ENCODE data around the gene TECPR2. TPM values are rescaled to one million over a fixed set of nuclear protein-coding genes. Genes with fewer than 3 reads are reported as not detected.

TECPR2 gene
- total and polyA plus RNA-seq, 4 donors: 2.0 to 12.6 (median 5.2) TPM

DNA sequence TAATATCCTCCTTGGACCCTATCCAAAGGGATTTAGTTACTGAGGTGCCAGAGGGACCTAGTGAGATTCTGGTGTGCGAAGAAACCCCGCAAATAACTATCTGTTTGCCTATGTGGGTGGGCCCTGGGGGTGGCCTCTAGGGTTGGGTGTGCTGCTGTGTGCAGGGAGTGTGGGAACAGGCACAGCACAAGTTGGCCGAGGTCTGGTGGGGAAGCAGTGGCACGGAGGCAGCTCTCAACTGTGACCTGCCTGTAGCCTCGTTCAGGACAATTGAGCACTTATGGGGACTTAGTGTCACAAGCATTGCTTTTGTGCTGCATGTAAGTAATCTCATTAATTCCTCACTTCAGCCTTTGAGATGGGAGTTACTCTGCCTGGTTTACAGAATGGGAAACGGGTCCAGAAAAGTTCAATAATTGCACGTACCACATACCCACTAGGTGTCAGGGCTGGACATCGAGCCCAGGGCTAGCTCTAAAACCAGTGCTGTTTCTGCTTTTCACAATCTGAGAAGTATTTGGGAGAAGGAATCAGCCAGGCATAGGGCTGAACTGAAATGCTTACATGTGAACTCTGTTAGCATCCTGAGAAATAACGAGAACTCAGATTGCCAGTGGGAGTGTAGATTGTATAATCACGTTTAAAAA lies 58.8 kb downstream of the TECPR2 start:
- Histone ChIP-seq H3K27me3 (ENCODE audit: control insufficient read depth in 4 of 4, insufficient read depth in 4 of 4, low read length in 3 of 4) (no peaks in the 10 kb centered on the region), H3K9me3 (ENCODE audit: control insufficient read depth in 4 of 4, low read length in 3 of 4) (no peaks in the 10 kb centered on the region), H3K4me3 (ENCODE audit: low read depth in 1 of 3, low read length in 3 of 3) (no peak overlapping the region), H3K27ac (ENCODE audit: low read depth in 1 of 2, low read length in 2 of 2) (no peak overlapping the region), H3K36me3 (ENCODE audit: control insufficient read depth in 4 of 4, insufficient read depth in 3 of 4, low read depth in 1 of 4, low read length in 3 of 4) (peaks cover 0 to 4% (median 2%) of the 10 kb centered on the region in 4 donors), H3K4me1 (ENCODE audit: control insufficient read depth in 4 of 4, insufficient read depth in 4 of 4, low read length in 3 of 4) (no peaks in the 10 kb centered on the region), H3K9ac (ENCODE audit: low read depth in 1 of 2, low read length in 2 of 2) (no peak overlapping the region)
- no peak for DNase-seq (ENCODE audit: low spot score)
- TF ChIP-seq FOXA2 (IDR thresholded peaks at IDR 0.05) (no peak), RXRA (IDR thresholded peaks at IDR 0.05) (no peak), TAF1 (conservative IDR thresholded peaks at IDR 0.05) (no peak), HNF4G (IDR thresholded peaks at IDR 0.05) (no peak), RAD21 (IDR thresholded peaks at IDR 0.05) (no peak), NR2F2 (IDR thresholded peaks at IDR 0.05) (no peak), YY1 (IDR thresholded peaks at IDR 0.05) (no peak)
- TF ChIP-seq, protein P1, sequence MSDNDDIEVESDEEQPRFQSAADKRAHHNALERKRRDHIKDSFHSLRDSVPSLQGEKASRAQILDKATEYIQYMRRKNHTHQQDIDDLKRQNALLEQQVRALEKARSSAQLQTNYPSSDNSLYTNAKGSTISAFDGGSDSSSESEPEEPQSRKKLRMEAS (IDR thresholded peaks at IDR 0.05): no peak
- WGBS: 88% methylated on average over 10 of the region's 10 CpGs

DNA sequence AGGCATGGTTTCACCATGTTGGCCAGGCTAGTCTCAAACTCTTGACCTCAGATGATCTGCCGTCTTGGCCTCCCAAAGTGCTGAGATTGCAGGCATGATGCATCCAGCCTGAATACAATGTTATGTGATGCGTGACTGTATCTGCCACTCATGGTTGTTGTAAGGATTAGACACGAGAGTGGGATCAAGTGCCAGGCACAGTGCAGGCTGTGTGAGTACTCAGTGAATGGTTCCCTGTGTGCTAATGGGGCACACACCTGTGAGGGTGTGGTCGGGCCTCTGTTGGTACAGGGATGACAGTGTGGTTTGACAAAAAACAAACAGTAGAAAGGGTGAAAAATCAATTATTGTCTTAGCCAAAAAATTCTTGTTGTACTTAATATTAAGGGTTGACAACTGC lies 61.8 kb downstream of the TECPR2 start:
- no peak for DNase-seq (ENCODE audit: low spot score)
- Histone ChIP-seq H3K9ac (ENCODE audit: low read depth in 1 of 2, low read length in 2 of 2) (no peak overlapping the region), H3K27me3 (ENCODE audit: control insufficient read depth in 4 of 4, insufficient read depth in 4 of 4, low read length in 3 of 4) (no peaks in the 10 kb centered on the region), H3K27ac (ENCODE audit: low read depth in 1 of 2, low read length in 2 of 2) (no peak overlapping the region), H3K4me1 (ENCODE audit: control insufficient read depth in 4 of 4, insufficient read depth in 4 of 4, low read length in 3 of 4) (no peaks in the 10 kb centered on the region), H3K4me3 (ENCODE audit: low read depth in 1 of 3, low read length in 3 of 3) (no peak overlapping the region), H3K9me3 (ENCODE audit: control insufficient read depth in 4 of 4, low read length in 3 of 4) (no peaks in the 10 kb centered on the region), H3K36me3 (ENCODE audit: control insufficient read depth in 4 of 4, insufficient read depth in 3 of 4, low read depth in 1 of 4, low read length in 3 of 4) (peaks cover 2 to 11% (median 4%) of the 10 kb centered on the region in 4 donors)
- 93% methylated on average over 4 of the region's 4 CpGs for WGBS
- TF ChIP-seq, protein P2, sequence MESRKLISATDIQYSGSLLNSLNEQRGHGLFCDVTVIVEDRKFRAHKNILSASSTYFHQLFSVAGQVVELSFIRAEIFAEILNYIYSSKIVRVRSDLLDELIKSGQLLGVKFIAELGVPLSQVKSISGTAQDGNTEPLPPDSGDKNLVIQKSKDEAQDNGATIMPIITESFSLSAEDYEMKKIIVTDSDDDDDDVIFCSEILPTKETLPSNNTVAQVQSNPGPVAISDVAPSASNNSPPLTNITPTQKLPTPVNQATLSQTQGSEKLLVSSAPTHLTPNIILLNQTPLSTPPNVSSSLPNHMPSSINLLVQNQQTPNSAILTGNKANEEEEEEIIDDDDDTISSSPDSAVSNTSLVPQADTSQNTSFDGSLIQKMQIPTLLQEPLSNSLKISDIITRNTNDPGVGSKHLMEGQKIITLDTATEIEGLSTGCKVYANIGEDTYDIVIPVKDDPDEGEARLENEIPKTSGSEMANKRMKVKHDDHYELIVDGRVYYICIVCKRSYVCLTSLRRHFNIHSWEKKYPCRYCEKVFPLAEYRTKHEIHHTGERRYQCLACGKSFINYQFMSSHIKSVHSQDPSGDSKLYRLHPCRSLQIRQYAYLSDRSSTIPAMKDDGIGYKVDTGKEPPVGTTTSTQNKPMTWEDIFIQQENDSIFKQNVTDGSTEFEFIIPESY (IDR thresholded peaks at IDR 0.05): no peak
- TF ChIP-seq SP1 (IDR thresholded peaks at IDR 0.05): no peak
- no peak for TF ChIP-seq GABPA (IDR thresholded peaks at IDR 0.05 in 1 of 2, conservative IDR thresholded peaks at IDR 0.05 in 1 of 2)
- no peak for TF ChIP-seq JUND (IDR thresholded peaks at IDR 0.05)
- no peak for TF ChIP-seq NR2F2 (IDR thresholded peaks at IDR 0.05)
- TF ChIP-seq FOXA2 (IDR thresholded peaks at IDR 0.05): no peak
- TF ChIP-seq, protein P1 (IDR thresholded peaks at IDR 0.05): no peak
- no peak for TF ChIP-seq EGR1 (IDR thresholded peaks at IDR 0.05; ENCODE audit: low read depth in 2 of 2)
- TF ChIP-seq, protein P3, sequence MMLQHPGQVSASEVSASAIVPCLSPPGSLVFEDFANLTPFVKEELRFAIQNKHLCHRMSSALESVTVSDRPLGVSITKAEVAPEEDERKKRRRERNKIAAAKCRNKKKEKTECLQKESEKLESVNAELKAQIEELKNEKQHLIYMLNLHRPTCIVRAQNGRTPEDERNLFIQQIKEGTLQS (IDR thresholded peaks at IDR 0.05): no peak
- TF ChIP-seq FOXA1 (IDR thresholded peaks at IDR 0.05): no peak
- no peak for TF ChIP-seq RXRA (IDR thresholded peaks at IDR 0.05)
- TF ChIP-seq TAF1 (conservative IDR thresholded peaks at IDR 0.05): no peak
- TF ChIP-seq, protein P4, sequence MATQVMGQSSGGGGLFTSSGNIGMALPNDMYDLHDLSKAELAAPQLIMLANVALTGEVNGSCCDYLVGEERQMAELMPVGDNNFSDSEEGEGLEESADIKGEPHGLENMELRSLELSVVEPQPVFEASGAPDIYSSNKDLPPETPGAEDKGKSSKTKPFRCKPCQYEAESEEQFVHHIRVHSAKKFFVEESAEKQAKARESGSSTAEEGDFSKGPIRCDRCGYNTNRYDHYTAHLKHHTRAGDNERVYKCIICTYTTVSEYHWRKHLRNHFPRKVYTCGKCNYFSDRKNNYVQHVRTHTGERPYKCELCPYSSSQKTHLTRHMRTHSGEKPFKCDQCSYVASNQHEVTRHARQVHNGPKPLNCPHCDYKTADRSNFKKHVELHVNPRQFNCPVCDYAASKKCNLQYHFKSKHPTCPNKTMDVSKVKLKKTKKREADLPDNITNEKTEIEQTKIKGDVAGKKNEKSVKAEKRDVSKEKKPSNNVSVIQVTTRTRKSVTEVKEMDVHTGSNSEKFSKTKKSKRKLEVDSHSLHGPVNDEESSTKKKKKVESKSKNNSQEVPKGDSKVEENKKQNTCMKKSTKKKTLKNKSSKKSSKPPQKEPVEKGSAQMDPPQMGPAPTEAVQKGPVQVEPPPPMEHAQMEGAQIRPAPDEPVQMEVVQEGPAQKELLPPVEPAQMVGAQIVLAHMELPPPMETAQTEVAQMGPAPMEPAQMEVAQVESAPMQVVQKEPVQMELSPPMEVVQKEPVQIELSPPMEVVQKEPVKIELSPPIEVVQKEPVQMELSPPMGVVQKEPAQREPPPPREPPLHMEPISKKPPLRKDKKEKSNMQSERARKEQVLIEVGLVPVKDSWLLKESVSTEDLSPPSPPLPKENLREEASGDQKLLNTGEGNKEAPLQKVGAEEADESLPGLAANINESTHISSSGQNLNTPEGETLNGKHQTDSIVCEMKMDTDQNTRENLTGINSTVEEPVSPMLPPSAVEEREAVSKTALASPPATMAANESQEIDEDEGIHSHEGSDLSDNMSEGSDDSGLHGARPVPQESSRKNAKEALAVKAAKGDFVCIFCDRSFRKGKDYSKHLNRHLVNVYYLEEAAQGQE (IDR thresholded peaks at IDR 0.05): no peak
- TF ChIP-seq, protein P5, sequence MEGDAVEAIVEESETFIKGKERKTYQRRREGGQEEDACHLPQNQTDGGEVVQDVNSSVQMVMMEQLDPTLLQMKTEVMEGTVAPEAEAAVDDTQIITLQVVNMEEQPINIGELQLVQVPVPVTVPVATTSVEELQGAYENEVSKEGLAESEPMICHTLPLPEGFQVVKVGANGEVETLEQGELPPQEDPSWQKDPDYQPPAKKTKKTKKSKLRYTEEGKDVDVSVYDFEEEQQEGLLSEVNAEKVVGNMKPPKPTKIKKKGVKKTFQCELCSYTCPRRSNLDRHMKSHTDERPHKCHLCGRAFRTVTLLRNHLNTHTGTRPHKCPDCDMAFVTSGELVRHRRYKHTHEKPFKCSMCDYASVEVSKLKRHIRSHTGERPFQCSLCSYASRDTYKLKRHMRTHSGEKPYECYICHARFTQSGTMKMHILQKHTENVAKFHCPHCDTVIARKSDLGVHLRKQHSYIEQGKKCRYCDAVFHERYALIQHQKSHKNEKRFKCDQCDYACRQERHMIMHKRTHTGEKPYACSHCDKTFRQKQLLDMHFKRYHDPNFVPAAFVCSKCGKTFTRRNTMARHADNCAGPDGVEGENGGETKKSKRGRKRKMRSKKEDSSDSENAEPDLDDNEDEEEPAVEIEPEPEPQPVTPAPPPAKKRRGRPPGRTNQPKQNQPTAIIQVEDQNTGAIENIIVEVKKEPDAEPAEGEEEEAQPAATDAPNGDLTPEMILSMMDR (IDR thresholded peaks at IDR 0.05; ENCODE audit: low read depth, low read length, missing input control): no peak
